HCT116 (cell line): ENCODE measurements around the gene SOD1. TPM values are rescaled to one million over a fixed set of nuclear protein-coding genes. Genes with fewer than 3 reads are reported as not detected.

Source experiments
- ATAC-seq: fragments of 200-7000 bp; cut with Tn5 transposase; 2 replicates; pipeline ENCODE4 v1.9.1; 2020; ENCODE audit warnings: mild to moderate bottlenecking, moderate library complexity
- Bru-seq: library from RNA; stranded (reverse); fragments of 400-500 nt; gene quantifications from one replicate; lab custom pipeline; 2021; lab: Mats Ljungman, UMichigan
- BruChase-seq, 2 experiments: library from RNA; stranded (reverse); fragments of 400-500 nt; gene quantifications; one replicate each; lab custom pipeline; 2021; lab: Mats Ljungman, UMichigan
- BruUV-seq: library from RNA; stranded (reverse); fragments of 400-500 nt; replicated peaks from 2 replicates; lab custom pipeline; 2021; lab: Mats Ljungman, UMichigan
- CTCF ChIA-PET: fragments of 300-600 bp; sonication (Branson Sonifier 250); formaldehyde crosslinking; loops from one replicate; lab custom pipeline; 2021; ENCODE audit warnings: antibody characterized with exemption; lab: Charles Lee
- POLR2A ChIA-PET: fragments of 300-600, 350-600 bp; sonication (Branson Sonifier 250); formaldehyde crosslinking; loops from one replicate; lab custom pipeline; 2021; ENCODE audit warnings: antibody characterized with exemption; lab: Charles Lee
- RAD21 ChIA-PET, 2 experiments: fragments of 300-600 bp; sonication (Branson Sonifier 250); formaldehyde crosslinking; loops; one replicate each; lab custom pipeline; 2023; ENCODE audit warnings: low total read pairs in 2 of 2; ENCODE audit not compliant: uncharacterized antibody in 2 of 2, unreplicated experiment in 2 of 2, low non-redundant PET in 1 of 2; lab: Charles Lee
- DNase-seq: peaks from one replicate; pipeline ENCODE4 v3.0.0-alpha.2; 2010; ENCODE audit warnings: low read depth, low spot score
- H2AFZ ChIP-seq: fragments of 200-600 bp; shearing (Covaris generic), sonication (generic); 2 replicates; pipeline ENCODE4 v1.6.1; 2017; ENCODE audit warnings: low read depth, mixed run types, mixed read lengths, antibody characterized with exemption, low read length; ENCODE audit not compliant: poor library complexity, severe bottlenecking
- H3K27ac ChIP-seq: 2 replicates; pipeline ENCODE4 v1.5.1; 2012; ENCODE audit warnings: low read depth, low read length
- H3K27me3 ChIP-seq: fragments of 200-600 bp; sonication (generic); 2 replicates; pipeline ENCODE4 v1.6.1; 2016; ENCODE audit warnings: mixed run types, low read length, mixed read lengths; ENCODE audit not compliant: insufficient read depth
- H3K36me3 ChIP-seq, 2 experiments: fragments of 200-500 bp in 1 of 2; fragments of 200-600 bp in 1 of 2; sonication (Bioruptor generic) in 1 of 2; sonication (generic) in 1 of 2; 2 replicates each; pipeline versions ENCODE4 v1.5.1 to v1.6.1; 2014 to 2016; ENCODE audit warnings: low read length in 2 of 2, inconsistent platforms in 1 of 2, mixed read lengths in 1 of 2, mixed run types in 1 of 2; ENCODE audit not compliant: insufficient read depth in 2 of 2, control insufficient read depth in 1 of 2
- H3K4me1 ChIP-seq, 2 experiments: fragments of 200-600 bp in 1 of 2; sonication (generic) in 1 of 2; 2 replicates each; pipeline versions ENCODE4 v1.5.1 to v1.6.1; 2012 to 2017; ENCODE audit warnings: low read length in 2 of 2, inconsistent platforms in 1 of 2, mild to moderate bottlenecking in 1 of 2, mixed read lengths in 1 of 2, mixed run types in 1 of 2, moderate library complexity in 1 of 2; ENCODE audit not compliant: insufficient read depth in 2 of 2, control insufficient read depth in 1 of 2
- H3K4me2 ChIP-seq: fragments of 200-600 bp; sonication (generic); 2 replicates; pipeline ENCODE4 v1.6.1; 2017; ENCODE audit warnings: mixed run types, low read length, mixed read lengths
- H3K4me3 ChIP-seq, 2 experiments: fragments of 200-600 bp in 1 of 2; sonication (generic) in 1 of 2; replicated peaks in 1 of 2; 2 replicates each; pipeline ENCODE4 v1.5.1; 2011 to 2016; ENCODE audit warnings: low read length in 2 of 2, control low read depth in 1 of 2, low read depth in 1 of 2, mild to moderate bottlenecking in 1 of 2, mixed read lengths in 1 of 2, mixed run types in 1 of 2
- H3K79me2 ChIP-seq: fragments of 200-600 bp; sonication (generic); 2 replicates; pipeline ENCODE4 v1.6.1; 2017; ENCODE audit warnings: mild to moderate bottlenecking, mixed run types, low read length, moderate library complexity, mixed read lengths; ENCODE audit not compliant: insufficient read depth
- H3K9ac ChIP-seq: fragments of 200-600 bp; sonication (generic); 2 replicates; pipeline ENCODE4 v1.6.1; 2016; ENCODE audit warnings: low read length, mixed read lengths
- H3K9me2 ChIP-seq: fragments of 200-600 bp; sonication (generic), shearing (Covaris generic); 2 replicates; pipeline ENCODE4 v1.6.1; 2017; ENCODE audit warnings: mixed run types, mild to moderate bottlenecking, moderate library complexity; ENCODE audit not compliant: insufficient read depth
- H3K9me3 ChIP-seq, 2 experiments: fragments of 200-500 bp in 1 of 2; fragments of 200-600 bp in 1 of 2; sonication (Bioruptor generic) in 1 of 2; sonication (generic) in 1 of 2; 2 replicates each; pipeline ENCODE4 v1.6.1; 2014 to 2017; ENCODE audit warnings: low read length in 2 of 2, mixed read lengths in 2 of 2, inconsistent platforms in 1 of 2, low read depth in 1 of 2, mild to moderate bottlenecking in 1 of 2, mixed run types in 1 of 2, moderate library complexity in 1 of 2; ENCODE audit not compliant: control insufficient read depth in 1 of 2, insufficient read depth in 1 of 2
- H4K20me1 ChIP-seq: fragments of 200-600 bp; sonication (generic), shearing (Covaris generic); 2 replicates; pipeline ENCODE4 v1.6.1; 2017; ENCODE audit warnings: mixed run types, mild to moderate bottlenecking, moderate library complexity; ENCODE audit not compliant: insufficient read depth
- FOSL1 ChIP-seq: IDR thresholded peaks from 2 replicates; pipeline ENCODE4 v1.6.1; 2012; ENCODE audit warnings: low read depth
- POLR2A ChIP-seq: IDR thresholded peaks from 2 replicates; pipeline ENCODE4 v1.7.0; 2011; ENCODE audit warnings: borderline replicate concordance; ENCODE audit not compliant: insufficient read depth, insufficient read length; ENCODE audit errors: extremely low read depth
- POLR2AphosphoS5 ChIP-seq: IDR thresholded peaks from 2 replicates; pipeline ENCODE4 v1.6.1; 2011; ENCODE audit warnings: mild to moderate bottlenecking, low read depth, low read length, moderate library complexity
- SIN3A ChIP-seq: IDR thresholded peaks from 2 replicates; pipeline ENCODE4 v1.6.1; 2012; ENCODE audit warnings: low read depth
- SP1 ChIP-seq: IDR thresholded peaks from 2 replicates; pipeline ENCODE4 v1.6.1; 2012; ENCODE audit warnings: low read depth
- TCF7L2 ChIP-seq: IDR thresholded peaks from 2 replicates; pipeline ENCODE4 v1.7.0; 2011; ENCODE audit warnings: borderline replicate concordance, inconsistent platforms; ENCODE audit not compliant: insufficient read depth, insufficient read length; ENCODE audit errors: extremely low read depth
- ZFX ChIP-seq: fragments of 450-650 bp; IDR thresholded peaks from 2 replicates; pipeline ENCODE4 v1.6.1; 2017
- intact Hi-C: fragments of 100-400 bp; cut with micrococcal nuclease; formaldehyde crosslinking; loops from 2 replicates; pipeline ENCODE4 v1.10.0; 2022
- long read RNA-seq: library from polyadenylated mRNA; unstranded; transcript quantifications from one replicate; pipeline ENCODE4 v2.0.0, GENCODE V29; 2021; ENCODE audit not compliant: unreplicated experiment
- polyA plus RNA-seq: library from polyadenylated mRNA; unstranded; fragments of >200 nt; gene quantifications from 2 replicates; pipeline ENCODE4 v1.2.1, GENCODE V29; 2012; ENCODE audit warnings: missing spikeins
- total RNA-seq: library from RNA; stranded (reverse); gene quantifications from one replicate; pipeline ENCODE4 v1.2.1, GENCODE V29; 2021; ENCODE audit not compliant: unreplicated experiment
- TF ChIP-seq, protein P1 (sequence below): IDR thresholded peaks from 2 replicates; pipeline ENCODE4 v1.6.1; 2012; ENCODE audit warnings: low read depth
- TF ChIP-seq, protein P2 (sequence below): IDR thresholded peaks from 2 replicates; pipeline ENCODE4 v1.6.1; 2012

SOD1 gene
- 419 TPM for total RNA-seq
- polyA plus RNA-seq: 378 and 383 TPM in 2 replicates
- percentile 95 among the genes with signal in this experiment for Bru-seq, nascent RNA
- percentile 93 among the genes with signal in this experiment for BruChase-seq, experiment 1, labeled RNA remaining after a 6-hour chase
- percentile 89 among the genes with signal in this experiment for BruChase-seq, experiment 2, labeled RNA remaining after a 2-hour chase
- long read RNA-seq, transcript SOD1-201 (5 exons, 966 nt): major isoform, 290 of 374 reads
- long read RNA-seq, partial matches to known transcripts: 31 of 374 reads
- long read RNA-seq, other reads (novel, unspliced or antisense): 51 of 374 reads

DNA sequence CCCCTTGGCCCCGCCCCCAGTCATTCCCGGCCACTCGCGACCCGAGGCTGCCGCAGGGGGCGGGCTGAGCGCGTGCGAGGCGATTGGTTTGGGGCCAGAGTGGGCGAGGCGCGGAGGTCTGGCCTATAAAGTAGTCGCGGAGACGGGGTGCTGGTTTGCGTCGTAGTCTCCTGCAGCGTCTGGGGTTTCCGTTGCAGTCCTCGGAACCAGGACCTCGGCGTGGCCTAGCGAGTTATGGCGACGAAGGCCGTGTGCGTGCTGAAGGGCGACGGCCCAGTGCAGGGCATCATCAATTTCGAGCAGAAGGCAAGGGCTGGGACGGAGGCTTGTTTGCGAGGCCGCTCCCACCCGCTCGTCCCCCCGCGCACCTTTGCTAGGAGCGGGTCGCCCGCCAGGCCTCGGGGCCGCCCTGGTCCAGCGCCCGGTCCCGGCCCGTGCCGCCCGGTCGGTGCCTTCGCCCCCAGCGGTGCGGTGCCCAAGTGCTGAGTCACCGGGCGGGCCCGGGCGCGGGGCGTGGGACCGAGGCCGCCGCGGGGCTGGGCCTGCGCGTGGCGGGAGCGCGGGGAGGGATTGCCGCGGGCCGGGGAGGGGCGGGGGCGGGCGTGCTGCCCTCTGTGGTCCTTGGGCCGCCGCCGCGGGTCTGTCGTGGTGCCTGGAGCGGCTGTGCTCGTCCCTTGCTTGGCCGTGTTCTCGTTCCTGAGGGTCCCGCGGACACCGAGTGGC lies at the start of gene SOD1:
Gene SOD1, plus strand, starts transcription at position 158 of the 723 bp plus-strand sequence. Its CDS starts 77 bp downstream, at position 235.
- ChIA-PET POLR2A (no interaction called here), RAD21 (no interaction called here), CTCF (no interaction called here)
- DNase-seq: peak; percentile 81
- H3K9me3 ChIP-seq: no peaks in the 10 kb centered on the region
- peak within 1 kb of the TSS; percentile 77 for H3K4me2 ChIP-seq
- peaks cover 9% of the 10 kb centered on the region; the same call in 1 of the 2 replicates for H4K20me1 ChIP-seq
- no peaks in the 10 kb centered on the region for H3K9me2 ChIP-seq
- H3K4me1 ChIP-seq: peaks cover 5 to 34% of the 10 kb centered on the region in 2 experiments; a peak in 3 of 4 replicates
- peak within 1 kb of the TSS; percentile 58 for H2AFZ ChIP-seq
- ATAC-seq: peak; percentile 95
- peaks cover 7 to 23% of the 10 kb centered on the region in 2 experiments; a peak in 2 of 4 replicates for H3K36me3 ChIP-seq
- intact Hi-C loops: no loop called here
- peak within 1 kb of the TSS; percentile 91 for H3K27ac ChIP-seq
- peak; percentile 97 for TF ChIP-seq ZFX
- TF ChIP-seq POLR2A: peak; percentile 98
- TF ChIP-seq SIN3A: peak; percentile 90
- TF ChIP-seq, protein P1, sequence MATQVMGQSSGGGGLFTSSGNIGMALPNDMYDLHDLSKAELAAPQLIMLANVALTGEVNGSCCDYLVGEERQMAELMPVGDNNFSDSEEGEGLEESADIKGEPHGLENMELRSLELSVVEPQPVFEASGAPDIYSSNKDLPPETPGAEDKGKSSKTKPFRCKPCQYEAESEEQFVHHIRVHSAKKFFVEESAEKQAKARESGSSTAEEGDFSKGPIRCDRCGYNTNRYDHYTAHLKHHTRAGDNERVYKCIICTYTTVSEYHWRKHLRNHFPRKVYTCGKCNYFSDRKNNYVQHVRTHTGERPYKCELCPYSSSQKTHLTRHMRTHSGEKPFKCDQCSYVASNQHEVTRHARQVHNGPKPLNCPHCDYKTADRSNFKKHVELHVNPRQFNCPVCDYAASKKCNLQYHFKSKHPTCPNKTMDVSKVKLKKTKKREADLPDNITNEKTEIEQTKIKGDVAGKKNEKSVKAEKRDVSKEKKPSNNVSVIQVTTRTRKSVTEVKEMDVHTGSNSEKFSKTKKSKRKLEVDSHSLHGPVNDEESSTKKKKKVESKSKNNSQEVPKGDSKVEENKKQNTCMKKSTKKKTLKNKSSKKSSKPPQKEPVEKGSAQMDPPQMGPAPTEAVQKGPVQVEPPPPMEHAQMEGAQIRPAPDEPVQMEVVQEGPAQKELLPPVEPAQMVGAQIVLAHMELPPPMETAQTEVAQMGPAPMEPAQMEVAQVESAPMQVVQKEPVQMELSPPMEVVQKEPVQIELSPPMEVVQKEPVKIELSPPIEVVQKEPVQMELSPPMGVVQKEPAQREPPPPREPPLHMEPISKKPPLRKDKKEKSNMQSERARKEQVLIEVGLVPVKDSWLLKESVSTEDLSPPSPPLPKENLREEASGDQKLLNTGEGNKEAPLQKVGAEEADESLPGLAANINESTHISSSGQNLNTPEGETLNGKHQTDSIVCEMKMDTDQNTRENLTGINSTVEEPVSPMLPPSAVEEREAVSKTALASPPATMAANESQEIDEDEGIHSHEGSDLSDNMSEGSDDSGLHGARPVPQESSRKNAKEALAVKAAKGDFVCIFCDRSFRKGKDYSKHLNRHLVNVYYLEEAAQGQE: no peak
- no peak for TF ChIP-seq FOSL1
- TF ChIP-seq TCF7L2: peak; percentile 9
- peak; percentile 97 for TF ChIP-seq POLR2AphosphoS5
- TF ChIP-seq, protein P2, sequence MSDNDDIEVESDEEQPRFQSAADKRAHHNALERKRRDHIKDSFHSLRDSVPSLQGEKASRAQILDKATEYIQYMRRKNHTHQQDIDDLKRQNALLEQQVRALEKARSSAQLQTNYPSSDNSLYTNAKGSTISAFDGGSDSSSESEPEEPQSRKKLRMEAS: peak; percentile 74
- TF ChIP-seq SP1: peak; percentile 60
- BruUV-seq: no TSS peak
- H3K27me3 ChIP-seq: no peaks in the 10 kb centered on the region
- peak within 1 kb of the TSS; percentile 93 for H3K9ac ChIP-seq
- H3K4me3 ChIP-seq: peak within 1 kb of the TSS; percentile 76 to 87
- H3K79me2 ChIP-seq: peaks cover 47% of the 10 kb centered on the region
